OCI-LY1 (cell line): ENCODE measurements around the gene CCR2.
A peak's percentile ranks its signal among the peaks of the same experiment; 100 is the strongest.

ENCODE experiments used
- H2AFZ ChIP-seq: fragments of 200-600 bp; sonication (generic), shearing (Covaris generic); 2 replicates; pipeline ENCODE4 v1.6.0; 2014; ENCODE audit warnings: antibody characterized with exemption, mild to moderate bottlenecking, low read length
- H3F3A ChIP-seq: fragments of 200-600 bp; sonication (generic), shearing (Covaris generic); 2 replicates; pipeline ENCODE4 v1.6.0; 2014; ENCODE audit warnings: mild to moderate bottlenecking, antibody characterized with exemption, low read length, moderate library complexity; ENCODE audit not compliant: insufficient read depth
- H3K27ac ChIP-seq: fragments of 200-600 bp; sonication (generic); 2 replicates; pipeline ENCODE4 v1.5.1; 2014; ENCODE audit warnings: low read length, mixed run types, mild to moderate bottlenecking, low read depth; ENCODE audit not compliant: poor library complexity, severe bottlenecking
- H3K27me3 ChIP-seq: fragments of 200-600 bp; sonication (generic); 2 replicates; pipeline ENCODE4 v1.6.0; 2014; ENCODE audit warnings: antibody characterized with exemption, mild to moderate bottlenecking, low read length, moderate library complexity; ENCODE audit not compliant: insufficient read depth
- H3K36me3 ChIP-seq: fragments of 200-600 bp; sonication (generic); 2 replicates; pipeline ENCODE4 v1.6.1; 2014; ENCODE audit warnings: mild to moderate bottlenecking, antibody characterized with exemption, low read length, moderate library complexity, mixed read lengths; ENCODE audit not compliant: insufficient read depth
- H3K4me1 ChIP-seq: fragments of 200-600 bp; sonication (generic); 2 replicates; pipeline ENCODE4 v1.5.1; 2014; ENCODE audit warnings: mild to moderate bottlenecking, low read length, moderate library complexity; ENCODE audit not compliant: insufficient read depth, severe bottlenecking
- H3K4me2 ChIP-seq: fragments of 200-600 bp; sonication (generic), shearing (Covaris generic); 2 replicates; pipeline ENCODE4 v1.6.1; 2014; ENCODE audit warnings: low read length
- H3K4me3 ChIP-seq: fragments of 200-600 bp; sonication (generic); 2 replicates; pipeline ENCODE4 v1.5.1; 2014; ENCODE audit warnings: low read length, low read depth, mild to moderate bottlenecking, mixed read lengths; ENCODE audit not compliant: poor library complexity, severe bottlenecking
- H3K79me2 ChIP-seq: fragments of 200-600 bp; shearing (Covaris generic); 2 replicates; pipeline ENCODE4 v1.6.1; 2016; ENCODE audit warnings: mixed run types, low read length, mixed read lengths; ENCODE audit not compliant: insufficient read depth
- H3K9ac ChIP-seq: fragments of 200-600 bp; sonication (generic), shearing (Covaris generic); 2 replicates; pipeline ENCODE4 v1.6.1; 2014; ENCODE audit warnings: mild to moderate bottlenecking, low read length, mixed read lengths
- H3K9me2 ChIP-seq: fragments of 200-600 bp; sonication (generic), shearing (Covaris generic); 2 replicates; pipeline ENCODE4 v1.6.1; 2014; ENCODE audit warnings: low read depth, mild to moderate bottlenecking, low read length, mixed read lengths
- H3K9me3 ChIP-seq: fragments of 200-600 bp; shearing (Covaris generic); 2 replicates; pipeline ENCODE4 v1.6.1; 2014; ENCODE audit warnings: low read length, mixed read lengths
- H4K20me1 ChIP-seq: fragments of 200-600 bp; sonication (generic), shearing (Covaris generic); 2 replicates; pipeline ENCODE4 v1.6.0; 2016; ENCODE audit warnings: mild to moderate bottlenecking, low read length; ENCODE audit not compliant: insufficient read depth
- CTCF ChIP-seq: fragments of 200-600 bp; sonication (generic), shearing (Covaris generic); IDR thresholded peaks from 2 replicates; pipeline ENCODE4 v1.5.1; 2017; ENCODE audit warnings: mild to moderate bottlenecking, antibody characterized with exemption, low read length, moderate library complexity, mixed read lengths
- EZH2 ChIP-seq: fragments of 200-600 bp; sonication (generic), shearing (Covaris generic); IDR thresholded peaks from 2 replicates; pipeline ENCODE4 v1.8.0; 2017; ENCODE audit warnings: borderline replicate concordance, mixed run types, mild to moderate bottlenecking, antibody characterized with exemption, low read length, moderate library complexity, mixed read lengths

Gene CCR2

GRCh38 chr3:46371519-46372340 is 17.8 kb downstream of the CCR2 start:
- Histone ChIP-seq H2AFZ (no peak overlapping the region), H3K27me3 (peaks cover 5% of the 10 kb centered on the region), H3K79me2 (no peaks in the 10 kb centered on the region), H3K4me2 (no peak overlapping the region), H3K9me3 (no peaks in the 10 kb centered on the region), H3K27ac (no peak overlapping the region), H3K4me1 (no peaks in the 10 kb centered on the region), H3K9ac (no peak overlapping the region), H3K9me2 (no peaks in the 10 kb centered on the region), H3K4me3 (no peak overlapping the region), H3F3A (no peaks in the 10 kb centered on the region), H3K36me3 (no peaks in the 10 kb centered on the region), H4K20me1 (no peaks in the 10 kb centered on the region)
- no peak for TF ChIP-seq EZH2
- TF ChIP-seq CTCF: no peak

GRCh38 chr3:46372492-46373359 is 18.8 kb downstream of the CCR2 start:
- H3K4me2 ChIP-seq: no peak overlapping the region
- no peaks in the 10 kb centered on the region for H3K9me3 ChIP-seq
- H4K20me1 ChIP-seq: no peaks in the 10 kb centered on the region
- H3K79me2 ChIP-seq: no peaks in the 10 kb centered on the region
- H2AFZ ChIP-seq: no peak overlapping the region
- no peaks in the 10 kb centered on the region for H3K36me3 ChIP-seq
- peaks cover 5% of the 10 kb centered on the region for H3K27me3 ChIP-seq
- H3K4me3 ChIP-seq: no peak overlapping the region
- no peaks in the 10 kb centered on the region for H3F3A ChIP-seq
- no peak for TF ChIP-seq EZH2
- peak; percentile 48; the same call in 1 of the 2 replicates for TF ChIP-seq CTCF
- H3K9ac ChIP-seq: no peak overlapping the region
- H3K9me2 ChIP-seq: no peaks in the 10 kb centered on the region
- no peaks in the 10 kb centered on the region for H3K4me1 ChIP-seq
- H3K27ac ChIP-seq: no peak overlapping the region

- Histone ChIP-seq H3K4me1 (no peaks in the 10 kb centered on the region), H4K20me1 (no peaks in the 10 kb centered on the region), H3K9ac (no peak overlapping the region), H2AFZ (no peak overlapping the region), H3K9me3 (no peaks in the 10 kb centered on the region), H3K27ac (no peak overlapping the region), H3F3A (no peaks in the 10 kb centered on the region), H3K27me3 (peaks cover 5% of the 10 kb centered on the region), H3K36me3 (no peaks in the 10 kb centered on the region), H3K4me2 (no peak overlapping the region), H3K79me2 (no peaks in the 10 kb centered on the region), H3K9me2 (no peaks in the 10 kb centered on the region), H3K4me3 (no peak overlapping the region)
- TF ChIP-seq CTCF (no peak), EZH2 (no peak)
Measured at GRCh38 chr3:46374755-46375154, 20.8 kb downstream of the CCR2 start.
